ENCODE results near the gene TICAM1. TPM values are rescaled to one million over a fixed set of nuclear protein-coding genes. Genes with fewer than 3 reads are reported as not detected.

TICAM1 gene
- total and polyA plus RNA-seq, 2 of the 13 experiments (the other 11 are each of a cell fraction or from before 2014, with no cell fraction given) = 0.33 to 0.95 TPM

- TF ChIP-seq ISL2 (CRISPR knock-in tag; IDR thresholded peaks at IDR 0.05) = no peak
- TF ChIP-seq SNAI1 (CRISPR knock-in tag; IDR thresholded peaks at IDR 0.05; ENCODE audit: borderline replicate concordance) = no peak
- 0 out of 2 replicates have a peak, but pooled peaks have one; percentile 39 for TF ChIP-seq GMEB1 (CRISPR knock-in tag; IDR thresholded peaks at IDR 0.05; ENCODE audit: borderline replicate concordance)
- TF ChIP-seq ZNF280D (CRISPR knock-in tag; IDR thresholded peaks at IDR 0.05) = no peak
- peak; percentile 90 for TF ChIP-seq ELF3 (CRISPR knock-in tag; IDR thresholded peaks at IDR 0.05)
- no peak for TF ChIP-seq KIAA2018 (CRISPR knock-in tag; IDR thresholded peaks at IDR 0.05; ENCODE audit: borderline replicate concordance)
- TF ChIP-seq ZNF567 (CRISPR knock-in tag; IDR thresholded peaks at IDR 0.05; ENCODE audit: borderline replicate concordance) = no peak
- no peak for TF ChIP-seq GMEB2 (CRISPR knock-in tag; IDR thresholded peaks at IDR 0.05; ENCODE audit: low read depth)
- 0 out of 2 replicates have a peak, but pooled peaks have one; percentile 11 for TF ChIP-seq ZNF607 (CRISPR knock-in tag; IDR thresholded peaks at IDR 0.05; ENCODE audit: borderline replicate concordance)
- no peak for TF ChIP-seq ZNF331 (CRISPR knock-in tag; IDR thresholded peaks at IDR 0.05)
- no peak for TF ChIP-seq ATF1 (CRISPR knock-in tag; IDR thresholded peaks at IDR 0.05)
- peak; percentile 97 for TF ChIP-seq MAX (IDR thresholded peaks at IDR 0.05)
Measured at GRCh38 chr19:4815426-4816201, 15.9 kb downstream of the TICAM1 start (continued).

Measured in HepG2 (cell line).